Inflammatory macrophage (primary cell): Measurements from ENCODE around the gene DNAJB13.
"Not testable (repeated sequence)": the region's sequence is repeated elsewhere in the genome, so short reads cannot be mapped to it uniquely, and the experiment has no call there.

Experiments used
- DNase-seq, 2 donors: peaks; one replicate each; pipeline ENCODE4 v3.0.0-alpha.2; 2020 to 2022

Gene DNAJB13

GRCh38 chr11:73977856-73978519, 27.2 kb downstream of the DNAJB13 start:
- no peak for DNase-seq

- no peak for DNase-seq
Observed at GRCh38 chr11:73978576-73979086, 27.8 kb downstream of the DNAJB13 start.

- DNase-seq: peak; percentile 63 to 66
Observed at GRCh38 chr11:73980001-73980961, 29.5 kb downstream of the DNAJB13 start.

- DNase-seq: no peak
Observed at GRCh38 chr11:73981051-73981805, 30.4 kb downstream of the DNAJB13 start.

- DNase-seq: peak; percentile 88 to 92
Observed at GRCh38 chr11:73982595-73982989, 31.8 kb downstream of the DNAJB13 start, which contains the start of gene UCP2. Gene UCP2, minus strand, starts transcription at chr11:73982843. Its CDS starts 4,465 bp downstream, at chr11:73978378.

GRCh38 chr11:73982990-73983740, 32.3 kb downstream of the DNAJB13 start:
- peak; percentile 98 for DNase-seq

GRCh38 chr11:73983741-73984538, 33.1 kb downstream of the DNAJB13 start:
- DNase-seq: peak in 1 of 2 donors; percentile 27

- DNase-seq: not testable (repeated sequence)
Observed at GRCh38 chr11:73985661-73986060, 34.8 kb downstream of the DNAJB13 start.

- DNase-seq: no peak
Observed at GRCh38 chr11:73988227-73988626, 37.4 kb downstream of the DNAJB13 start.

- DNase-seq: peak in 1 of 2 donors; percentile 50
Observed at GRCh38 chr11:73989156-73989555, 38.3 kb downstream of the DNAJB13 start.

- no peak for DNase-seq
Observed at GRCh38 chr11:73990730-73991129, 39.9 kb downstream of the DNAJB13 start.

GRCh38 chr11:73991471-73992006, 40.7 kb downstream of the DNAJB13 start:
- no peak for DNase-seq

- peak; percentile 80 to 91 for DNase-seq
Observed at GRCh38 chr11:73995247-73995646, 44.4 kb downstream of the DNAJB13 start.

GRCh38 chr11:73995731-73996130, 44.9 kb downstream of the DNAJB13 start:
- no peak for DNase-seq

GRCh38 chr11:73996161-73996747, 45.4 kb downstream of the DNAJB13 start:
- no peak for DNase-seq

- DNase-seq: no peak
Observed at GRCh38 chr11:73997120-73997770, 46.4 kb downstream of the DNAJB13 start.

- DNase-seq: no peak
Observed at GRCh38 chr11:73998846-73999575, 48.2 kb downstream of the DNAJB13 start.

- no peak for DNase-seq
Observed at GRCh38 chr11:73999581-74000306, 48.9 kb downstream of the DNAJB13 start.
